GM19455 (cell line): ENCODE data around the gene SLC24A3.

Experiments
- ATAC-seq: cut with Tn5 transposase; IDR thresholded peaks from one replicate; pipeline ENCODE4 v1.9.1; 2021; ENCODE audit not compliant: unreplicated experiment

The SLC24A3 gene

GRCh38 chr20:19269737-19270340 lies 57.4 kb downstream of the SLC24A3 start:
- no peak for ATAC-seq

- ATAC-seq: no peak
Measured at GRCh38 chr20:19271879-19272651, 59.6 kb downstream of the SLC24A3 start.

DNA sequence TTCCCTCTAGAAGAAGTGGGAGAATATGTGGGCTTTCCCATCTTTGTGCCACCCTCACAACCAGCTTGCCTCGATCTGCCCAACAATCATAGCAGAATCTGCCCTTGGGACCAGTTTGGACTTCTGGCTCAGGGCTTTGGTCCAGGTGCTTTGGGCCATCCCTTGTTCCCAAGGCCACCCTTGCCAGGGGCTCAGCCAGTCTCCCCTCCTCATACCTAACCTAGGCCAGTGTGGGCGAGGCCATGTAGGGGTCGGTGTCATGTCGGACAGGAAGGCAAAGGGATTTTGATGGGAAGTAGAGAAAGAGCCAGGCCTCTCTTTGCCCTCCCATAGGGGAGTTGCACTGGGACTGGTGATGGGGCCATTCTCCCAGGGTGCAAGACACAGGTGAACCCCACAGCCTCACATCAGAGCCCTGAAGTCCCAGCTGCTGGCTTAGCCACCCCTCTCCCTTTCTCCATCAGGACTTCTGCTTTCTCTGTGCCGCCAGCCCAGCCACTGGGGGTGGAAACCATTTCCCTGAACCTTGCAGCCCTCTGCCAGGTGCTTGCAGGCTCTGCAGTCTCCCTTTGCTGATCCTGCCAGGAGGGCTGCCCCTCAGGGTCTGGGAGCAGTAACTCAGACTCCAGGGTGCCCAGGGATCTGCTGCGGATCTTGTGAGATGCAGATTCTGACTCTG lies 60.7 kb downstream of the SLC24A3 start:
- ATAC-seq: no peak

DNA sequence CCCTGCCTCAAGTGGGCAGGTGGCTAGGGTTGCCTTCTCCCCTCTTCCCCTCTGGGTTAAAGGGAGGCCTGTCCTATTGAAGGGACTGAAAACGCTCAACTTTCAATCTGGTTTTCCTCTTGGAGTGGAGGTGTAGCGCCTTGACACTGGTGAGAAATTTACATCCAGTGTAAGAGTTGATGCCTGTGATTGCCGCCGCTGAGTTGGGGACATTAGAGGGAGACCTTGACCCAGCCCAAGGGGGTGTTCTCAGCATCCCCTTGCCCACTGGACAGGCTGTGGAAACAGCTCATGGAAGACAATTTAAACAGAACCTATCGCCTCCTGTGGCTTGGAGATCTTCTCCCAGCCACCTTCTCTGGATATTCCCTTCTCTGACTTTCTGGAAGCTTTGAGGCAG lies 61.6 kb downstream of the SLC24A3 start:
- no peak for ATAC-seq

- ATAC-seq: no peak
Measured at GRCh38 chr20:19274412-19275015, 62.1 kb downstream of the SLC24A3 start.

DNA sequence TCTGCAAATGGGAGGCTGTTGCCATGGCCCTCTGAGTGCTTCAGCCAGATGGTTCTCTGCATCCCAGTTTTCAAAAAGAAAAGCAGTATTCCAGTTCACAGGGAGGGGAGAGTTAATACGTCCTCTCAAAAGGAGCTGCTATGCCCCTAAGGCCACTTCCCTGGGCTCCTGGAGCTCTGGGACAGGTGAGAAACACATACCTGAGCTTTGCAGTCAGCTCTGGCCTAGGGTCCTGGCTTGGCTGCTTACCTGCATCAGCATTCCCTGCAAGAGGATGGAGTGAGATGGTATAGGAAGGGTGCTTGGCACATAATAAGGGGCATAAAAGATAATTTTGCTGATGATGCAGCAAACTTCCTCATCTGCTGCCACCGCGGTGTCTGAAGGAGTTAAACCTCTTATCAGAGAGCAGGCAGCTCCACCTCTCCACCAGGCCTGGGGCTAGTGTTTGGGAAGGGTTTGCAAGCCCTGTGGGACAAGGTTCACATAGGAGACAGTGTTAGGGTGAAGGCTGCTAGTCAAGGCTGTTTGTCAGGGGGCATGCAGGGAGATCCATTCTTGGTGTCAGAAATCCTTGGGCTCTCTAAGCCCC lies 62.7 kb downstream of the SLC24A3 start:
- no peak for ATAC-seq

DNA sequence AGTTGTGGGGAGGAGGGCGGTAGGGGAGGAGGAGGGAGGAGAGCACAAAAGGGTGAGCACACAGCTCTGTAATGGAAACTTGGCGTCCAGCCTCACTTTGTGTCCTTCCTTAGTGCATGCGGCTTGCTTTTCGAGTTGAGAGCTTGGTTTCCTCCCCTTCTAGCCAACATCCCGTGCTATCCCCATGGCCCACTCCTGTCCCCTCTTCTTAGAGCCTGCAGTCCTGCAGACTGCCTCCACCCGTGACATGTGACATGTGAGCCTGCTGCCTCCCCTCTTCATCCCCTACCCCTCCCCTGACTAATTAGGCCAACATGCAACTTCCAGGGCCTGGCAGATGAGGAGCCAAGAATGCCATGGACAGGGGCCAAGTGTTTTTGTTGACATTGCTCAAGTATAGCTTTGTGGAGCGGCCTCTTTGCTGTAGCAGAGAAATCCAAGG lies 63.2 kb downstream of the SLC24A3 start:
- ATAC-seq: no peak

DNA sequence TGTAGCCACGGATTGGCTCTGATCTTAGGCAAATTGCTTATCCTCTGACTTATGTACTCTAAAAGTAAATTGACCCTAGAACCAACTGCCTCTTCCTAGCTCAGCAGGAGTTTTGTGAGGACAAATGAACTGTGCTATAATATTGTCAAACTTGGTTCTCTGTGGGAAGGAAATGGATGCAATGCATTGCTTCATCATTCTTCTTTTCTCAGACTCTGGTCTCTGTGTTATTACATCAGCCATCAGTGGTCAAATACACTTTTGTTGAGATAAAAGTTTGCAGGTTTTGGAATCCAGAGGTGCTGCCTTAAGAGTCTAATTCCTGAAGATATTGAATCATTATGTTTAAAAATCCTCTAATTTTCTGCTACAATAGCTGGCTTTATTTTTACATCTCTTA lies 64.9 kb downstream of the SLC24A3 start:
- no peak for ATAC-seq

DNA sequence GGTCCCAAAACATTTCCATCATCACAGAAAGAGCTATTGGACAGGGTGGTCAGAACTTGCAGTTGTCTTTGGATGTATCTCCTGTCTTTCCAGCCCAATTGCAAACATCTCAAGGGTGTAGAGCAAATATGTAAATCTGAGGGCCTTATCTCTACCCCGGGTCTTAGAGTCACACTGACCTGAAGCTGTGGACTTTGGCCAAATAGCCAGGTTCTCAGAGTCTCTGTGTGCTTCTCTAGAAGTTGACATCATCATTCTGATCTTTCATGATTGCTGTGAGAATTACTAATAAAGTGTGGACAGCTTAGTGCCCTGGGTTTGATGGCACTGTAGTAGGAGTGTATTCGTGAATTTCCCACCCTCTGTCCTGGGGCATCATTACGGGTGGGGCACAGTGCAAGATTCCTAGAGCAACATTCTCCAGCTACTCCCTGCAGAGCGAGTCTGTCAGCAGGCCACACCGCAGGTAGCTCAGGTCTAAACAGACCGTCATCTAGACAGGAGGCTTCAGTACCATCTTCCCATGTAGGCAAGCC lies 71.1 kb downstream of the SLC24A3 start:
- ATAC-seq: no peak

GRCh38 chr20:19284400-19285178 lies 72.1 kb downstream of the SLC24A3 start:
- ATAC-seq: no peak

DNA sequence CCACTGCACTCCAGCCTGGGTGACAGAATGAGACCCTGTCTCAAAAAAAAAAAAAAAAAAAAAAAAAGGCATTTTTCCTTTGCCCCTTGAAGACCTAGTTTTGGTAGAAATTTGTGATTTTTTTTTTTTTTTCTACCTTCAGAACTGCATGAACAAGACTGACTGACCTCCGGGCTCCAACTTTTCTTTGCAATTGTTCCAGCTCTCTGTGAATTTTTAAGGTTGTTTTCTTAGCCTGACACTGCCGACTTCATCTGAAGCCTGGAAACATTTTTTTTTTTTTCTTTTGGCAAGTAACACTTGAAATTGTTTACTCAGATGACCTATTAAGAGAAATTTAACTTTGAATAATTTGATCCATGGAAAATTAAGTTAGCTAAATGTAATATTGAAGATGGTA lies 73.0 kb downstream of the SLC24A3 start:
- no peak for ATAC-seq

DNA sequence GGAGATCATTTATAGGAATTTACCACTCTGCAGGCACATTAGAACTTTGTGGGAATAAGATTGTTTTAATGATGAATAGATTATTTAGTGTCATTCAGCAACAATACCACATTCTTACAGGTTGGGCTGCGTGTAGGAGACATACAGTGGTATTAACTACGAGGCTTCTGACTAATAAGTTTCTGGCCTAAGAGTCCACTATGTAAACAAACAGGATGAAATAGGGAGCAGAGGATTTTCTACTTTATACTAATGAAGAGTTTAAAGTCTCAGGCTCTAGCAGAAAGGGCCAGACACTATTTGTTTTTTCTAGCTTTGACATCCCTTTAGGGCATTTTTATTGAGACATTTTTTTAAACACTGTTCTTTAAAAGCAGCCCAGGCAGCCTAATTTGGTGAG lies 75.6 kb downstream of the SLC24A3 start:
- ATAC-seq: no peak

DNA sequence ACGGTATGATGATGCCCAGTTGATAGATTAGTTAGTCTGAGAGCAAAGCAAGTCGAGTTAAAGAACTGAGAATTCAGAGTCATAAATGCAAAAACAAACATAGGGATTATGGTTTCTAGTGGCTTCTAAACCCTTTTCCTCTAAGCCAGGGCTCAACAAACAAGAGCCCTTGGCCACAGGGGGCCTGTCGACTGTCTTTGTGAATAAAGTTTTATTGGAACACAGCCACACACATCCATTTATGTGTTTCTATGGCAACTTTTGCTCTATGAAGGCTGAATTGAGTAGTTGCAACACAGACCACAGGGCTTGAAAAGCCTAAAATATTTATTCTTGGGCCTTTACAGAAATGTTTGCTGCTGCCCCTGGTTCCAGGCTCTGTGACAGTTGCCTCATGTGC lies 76.2 kb downstream of the SLC24A3 start:
- no peak for ATAC-seq

DNA sequence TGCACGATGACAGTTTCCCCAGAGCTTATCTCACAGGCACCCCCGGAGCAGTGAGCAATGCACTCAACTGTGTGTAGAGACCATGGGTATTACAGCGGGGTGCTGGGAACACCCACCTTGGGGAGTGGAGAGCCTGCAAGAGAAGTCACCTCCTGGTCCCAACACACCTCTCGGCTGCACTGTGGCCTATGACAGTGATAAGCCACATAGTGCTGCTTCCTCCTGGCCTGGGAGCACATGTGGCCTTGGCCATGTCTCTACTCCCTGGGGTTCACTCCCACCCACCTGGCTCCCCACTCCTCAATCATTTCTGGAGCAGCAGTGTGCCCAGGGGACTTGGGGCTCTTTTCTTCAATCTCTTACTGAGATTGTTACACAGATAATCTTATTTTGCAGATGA lies 77.0 kb downstream of the SLC24A3 start:
- ATAC-seq: no peak

DNA sequence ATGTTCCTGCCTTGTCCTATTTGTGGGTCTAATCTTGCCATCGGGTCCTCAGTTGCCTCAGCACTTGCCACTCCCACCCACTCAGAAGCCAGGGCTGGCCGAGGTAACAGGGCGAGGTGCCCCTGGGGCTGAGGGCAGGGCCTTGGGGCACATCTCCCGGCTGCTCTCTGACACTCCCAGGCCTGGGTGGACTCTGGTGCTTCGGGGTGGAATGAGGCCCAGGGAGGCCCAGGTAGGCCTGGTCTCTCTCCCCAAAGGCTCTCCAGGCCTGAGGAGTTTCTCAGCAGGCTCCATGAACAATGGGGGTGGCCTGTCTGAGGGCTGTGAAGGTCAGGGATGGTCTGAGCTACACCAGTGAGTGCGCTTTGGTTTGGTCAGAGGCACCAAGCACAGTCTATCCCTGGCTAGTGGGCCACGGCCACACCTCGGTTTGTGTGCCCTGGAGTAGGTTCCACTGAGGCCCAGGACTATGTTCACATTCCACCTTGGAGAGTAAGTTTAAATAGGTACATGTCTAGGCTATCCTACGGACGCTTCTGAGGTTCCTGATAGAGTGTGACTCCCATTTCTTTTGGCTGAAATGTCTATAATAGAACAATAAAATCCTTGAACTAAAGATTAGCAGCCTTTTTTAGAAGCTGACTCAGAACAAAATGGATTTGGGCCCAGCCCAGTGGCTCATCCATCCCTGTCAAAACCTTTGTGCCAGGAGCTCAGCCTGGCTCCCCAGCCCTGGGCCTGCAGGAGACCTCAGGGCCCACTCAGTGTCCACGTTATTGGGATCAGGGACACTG lies 78.8 kb downstream of the SLC24A3 start:
- ATAC-seq: no peak

GRCh38 chr20:19291818-19292132 lies 79.3 kb downstream of the SLC24A3 start:
- no peak for ATAC-seq

DNA sequence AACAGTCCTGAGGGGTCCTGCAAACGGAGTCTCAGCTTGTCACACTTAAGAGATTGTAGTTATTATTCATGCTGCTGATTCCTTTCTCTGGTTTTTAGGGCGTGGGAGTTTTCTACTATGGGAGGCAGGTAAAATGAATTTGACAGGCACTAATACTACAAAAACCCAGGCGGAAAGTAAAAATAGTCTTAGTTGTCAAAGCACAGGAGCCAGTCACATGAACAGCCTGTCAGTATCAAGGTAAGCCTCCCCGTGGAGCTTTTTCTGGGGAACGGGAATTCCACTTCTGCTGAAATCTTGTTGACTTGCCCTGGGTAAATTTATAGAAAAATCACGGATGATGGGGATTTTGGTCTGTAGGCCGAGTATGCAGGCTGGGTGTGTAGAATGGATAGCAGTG lies 79.8 kb downstream of the SLC24A3 start:
- no peak for ATAC-seq

GRCh38 chr20:19295076-19295475 lies 82.6 kb downstream of the SLC24A3 start:
- no peak for ATAC-seq

GRCh38 chr20:19298652-19299051 lies 86.2 kb downstream of the SLC24A3 start:
- ATAC-seq: no peak

GRCh38 chr20:19300395-19300794 lies 88.0 kb downstream of the SLC24A3 start:
- no peak for ATAC-seq
